ENCODE data around the gene ZBP1. TPM values are rescaled to one million over a fixed set of nuclear protein-coding genes. Genes with fewer than 3 reads are reported as not detected.

Gene ZBP1
- total RNA-seq, 1 experiment from 2014 or later, result 5.2 TPM

DNA sequence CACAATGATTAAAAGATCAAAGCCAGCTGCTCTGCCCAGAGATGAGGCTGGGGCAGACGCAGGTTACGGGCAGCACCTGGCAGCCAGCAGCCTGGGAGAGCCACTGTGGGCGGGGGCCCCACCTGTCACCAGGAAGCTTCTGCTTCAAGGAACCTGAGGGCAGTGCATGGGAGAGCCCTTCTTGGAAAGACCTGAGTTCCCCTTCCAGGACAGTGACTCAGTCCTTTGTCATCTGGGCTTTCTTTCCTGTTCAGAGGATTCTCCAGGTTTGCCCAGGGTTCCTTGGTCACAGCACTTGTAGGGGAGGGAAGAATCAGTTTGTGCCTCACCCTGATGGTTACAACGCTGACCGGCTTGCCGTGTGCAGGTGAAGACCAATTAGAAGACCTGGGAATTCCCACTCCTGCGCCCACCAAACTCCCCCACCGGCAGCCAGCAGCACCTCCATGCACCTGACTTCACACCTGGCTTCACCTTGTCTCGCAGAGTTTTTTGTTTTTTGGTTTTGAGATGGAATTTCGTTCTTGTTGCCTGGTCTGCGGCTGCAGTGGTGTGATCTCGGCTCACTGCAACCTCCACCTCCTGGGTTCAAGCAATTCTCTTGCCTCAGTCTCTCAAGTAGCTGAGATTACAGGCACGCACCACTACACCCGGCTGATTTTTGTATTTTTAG is 2.0 kb downstream of the ZBP1 start:
- DNase-seq (ENCODE audit: low read depth), result peak; percentile 89

DNA sequence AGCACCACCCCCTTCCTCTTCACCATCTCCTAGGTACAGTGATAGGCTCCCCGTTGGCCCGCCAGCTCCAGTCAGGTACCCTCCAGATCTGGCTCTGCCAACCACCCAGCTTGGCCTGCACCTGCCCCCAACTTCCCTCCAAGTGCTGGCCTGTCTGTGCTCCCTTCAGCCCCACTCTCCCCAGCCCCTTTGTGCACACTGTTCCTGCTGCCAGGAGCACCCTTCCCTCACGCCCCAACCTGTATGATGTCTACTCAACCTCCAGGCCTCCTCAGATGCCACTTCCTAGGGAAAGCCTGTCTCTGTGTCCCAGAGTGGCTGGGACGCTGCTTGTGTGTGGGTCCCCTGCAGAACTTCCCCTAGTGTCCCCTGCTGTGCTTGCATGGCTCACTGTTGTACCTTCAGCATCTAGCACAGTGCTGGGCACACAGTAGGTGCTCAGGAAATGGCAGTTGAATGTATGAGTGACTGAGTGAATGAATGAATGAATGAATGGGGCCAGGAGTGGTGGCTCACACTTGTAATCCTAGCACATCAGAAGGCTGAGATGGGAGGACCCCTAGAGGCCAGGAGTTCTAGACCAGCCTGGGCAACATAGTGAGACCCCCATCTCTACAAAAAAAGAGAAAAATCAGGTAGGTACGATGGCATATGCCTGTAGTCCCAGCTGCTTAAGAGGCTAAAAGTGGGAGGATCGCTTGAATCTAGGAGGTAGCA is 3.0 kb downstream of the ZBP1 start:
- no peak for DNase-seq (ENCODE audit: low read depth)

- no peak for DNase-seq (ENCODE audit: low read depth)
Observed at GRCh38 chr20:57616143-57616951, 3.9 kb downstream of the ZBP1 start.

DNA sequence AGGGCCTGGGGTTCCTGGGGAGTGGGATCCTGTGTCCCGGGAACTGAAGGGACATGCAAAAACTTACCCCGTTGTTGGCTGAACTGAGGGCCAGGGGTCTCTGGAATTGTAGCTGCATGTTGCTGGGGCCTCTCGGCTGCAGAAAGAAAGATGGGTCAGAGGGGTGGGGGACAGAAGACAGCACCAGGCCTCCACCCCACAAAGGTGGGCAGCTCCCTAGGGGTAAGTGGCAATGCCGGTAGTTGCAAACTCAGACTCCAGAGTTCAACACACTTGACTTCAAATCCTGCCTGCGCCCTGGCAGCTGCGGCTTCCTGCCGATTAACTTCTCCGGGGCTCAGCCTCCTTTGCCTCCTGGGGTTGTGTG is 4.8 kb downstream of the ZBP1 start:
- DNase-seq (ENCODE audit: low read depth), result no peak

DNA sequence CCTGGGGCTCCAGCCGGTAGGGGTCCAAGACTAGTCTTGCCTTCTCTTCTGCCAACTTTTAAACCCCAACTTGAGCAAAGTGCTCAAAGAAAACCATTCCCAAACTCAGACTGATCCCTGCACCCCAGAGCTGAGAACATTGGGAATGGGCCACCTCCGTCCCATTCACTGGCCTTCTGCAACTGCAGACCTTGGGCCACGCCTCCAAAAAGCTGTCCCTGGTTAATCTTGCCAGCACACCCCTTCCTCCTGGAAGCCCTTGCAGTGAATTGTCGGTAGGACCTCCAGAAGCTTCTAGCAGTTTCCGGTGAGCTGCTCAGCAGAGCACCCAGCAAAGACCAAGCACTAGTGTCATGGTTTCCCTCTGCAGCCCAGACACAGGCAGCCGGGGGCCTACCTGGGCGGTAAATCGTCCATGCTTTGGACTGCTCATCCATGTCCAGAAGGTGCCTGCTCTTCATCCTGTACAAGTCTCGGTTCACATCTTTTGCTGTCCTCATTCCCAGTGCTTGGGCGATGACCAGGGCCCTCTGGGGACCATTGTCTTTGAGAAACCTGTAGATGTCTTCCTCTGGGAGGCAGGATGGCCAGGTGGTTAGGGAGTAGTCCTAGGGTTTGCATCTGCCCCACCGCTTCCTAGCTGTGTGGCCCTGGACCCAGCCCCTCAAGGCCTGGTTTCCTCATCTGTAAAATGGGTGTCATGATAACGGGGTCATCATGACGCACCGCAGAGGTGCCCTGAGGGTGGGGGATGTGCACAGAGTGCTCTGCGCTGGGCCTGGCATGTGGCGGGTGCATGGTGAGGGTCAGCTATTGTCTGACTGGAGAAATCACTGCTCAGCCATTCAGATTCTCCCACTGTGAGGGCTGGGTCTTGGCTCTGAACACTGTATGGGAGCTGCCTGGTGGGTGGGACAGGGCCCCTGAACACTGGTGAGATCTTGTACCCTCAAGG is 5.5 kb downstream of the ZBP1 start:
- no peak for DNase-seq (ENCODE audit: low read depth)

GRCh38 chr20:57613481-57613921 is 6.7 kb downstream of the ZBP1 start:
- no peak for DNase-seq (ENCODE audit: low read depth)

DNA sequence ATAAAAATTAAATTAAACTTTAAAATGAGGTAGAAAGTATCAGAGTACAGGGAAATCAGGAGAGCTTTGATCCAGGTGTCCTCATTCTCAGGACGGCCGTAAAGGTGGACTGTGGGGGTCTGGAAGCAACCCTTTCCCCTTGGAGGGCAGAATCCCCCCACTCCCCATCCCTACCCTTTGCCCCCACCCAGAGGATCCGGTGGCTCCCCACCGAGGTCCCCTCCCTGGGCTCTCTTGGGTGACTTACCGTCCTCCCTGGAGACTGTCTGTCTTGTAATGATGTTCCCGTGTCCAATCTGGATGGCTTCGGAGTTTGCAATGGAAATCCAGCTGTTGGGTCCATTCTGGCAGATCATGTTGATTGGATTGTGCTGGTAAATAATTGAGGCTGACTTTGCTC is 7.3 kb downstream of the ZBP1 start:
- DNase-seq (ENCODE audit: low read depth), result no peak

DNA sequence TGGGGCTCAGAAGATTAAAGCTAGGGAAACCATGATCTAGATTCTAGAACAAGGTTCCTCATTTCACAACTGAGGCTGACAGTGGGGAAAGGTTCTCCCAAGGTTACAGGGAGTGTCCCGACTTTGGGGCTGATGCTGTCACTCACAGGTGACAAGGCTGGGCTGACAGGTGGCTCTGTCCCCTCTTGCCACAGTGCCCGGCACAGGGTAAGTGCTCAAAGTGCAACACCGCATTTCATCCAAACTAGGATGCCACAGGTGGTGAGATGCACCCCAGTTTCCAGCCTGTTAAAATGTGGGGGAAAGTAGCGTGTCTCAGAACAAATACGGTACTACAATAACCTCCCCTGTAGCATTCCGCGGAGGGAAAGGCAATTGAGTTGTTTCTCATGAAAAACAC is 7.8 kb downstream of the ZBP1 start:
- DNase-seq (ENCODE audit: low read depth), result no peak

DNA sequence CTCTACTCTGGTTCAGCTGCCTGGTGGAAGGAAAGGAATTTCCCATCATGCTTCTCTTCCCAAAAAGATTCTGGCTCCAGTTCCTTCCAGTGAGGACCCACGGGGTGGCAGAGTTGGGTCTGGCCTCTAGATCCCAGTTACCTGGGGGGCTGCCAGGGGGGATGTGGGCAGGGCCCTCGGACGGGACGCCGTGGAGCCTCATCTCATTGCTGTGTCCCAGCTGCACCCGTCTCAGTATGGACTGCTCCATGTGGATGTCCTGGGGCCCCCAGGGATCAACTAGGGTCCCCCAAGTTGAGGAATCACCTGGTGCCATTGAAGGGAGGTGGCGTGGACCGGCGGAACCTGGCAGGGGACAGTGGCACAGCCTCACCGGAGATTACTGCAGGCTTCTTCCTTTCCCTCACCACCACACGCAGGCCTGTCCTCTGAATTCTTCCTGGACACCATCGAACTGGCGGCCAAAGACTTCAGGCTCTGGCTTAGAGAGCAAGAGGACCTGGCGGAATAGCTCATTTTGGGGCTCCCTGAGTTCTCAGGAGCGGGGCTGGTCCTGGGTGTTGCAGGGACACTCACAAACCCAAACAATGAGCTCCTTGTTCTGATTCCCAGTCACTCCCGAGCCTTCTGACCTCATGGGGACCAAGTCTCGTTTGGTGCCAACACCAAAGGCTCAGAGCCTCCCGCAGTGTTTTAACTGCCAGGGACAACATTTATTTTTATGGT is 8.5 kb downstream of the ZBP1 start:
- no peak for DNase-seq (ENCODE audit: low read depth)

DNA sequence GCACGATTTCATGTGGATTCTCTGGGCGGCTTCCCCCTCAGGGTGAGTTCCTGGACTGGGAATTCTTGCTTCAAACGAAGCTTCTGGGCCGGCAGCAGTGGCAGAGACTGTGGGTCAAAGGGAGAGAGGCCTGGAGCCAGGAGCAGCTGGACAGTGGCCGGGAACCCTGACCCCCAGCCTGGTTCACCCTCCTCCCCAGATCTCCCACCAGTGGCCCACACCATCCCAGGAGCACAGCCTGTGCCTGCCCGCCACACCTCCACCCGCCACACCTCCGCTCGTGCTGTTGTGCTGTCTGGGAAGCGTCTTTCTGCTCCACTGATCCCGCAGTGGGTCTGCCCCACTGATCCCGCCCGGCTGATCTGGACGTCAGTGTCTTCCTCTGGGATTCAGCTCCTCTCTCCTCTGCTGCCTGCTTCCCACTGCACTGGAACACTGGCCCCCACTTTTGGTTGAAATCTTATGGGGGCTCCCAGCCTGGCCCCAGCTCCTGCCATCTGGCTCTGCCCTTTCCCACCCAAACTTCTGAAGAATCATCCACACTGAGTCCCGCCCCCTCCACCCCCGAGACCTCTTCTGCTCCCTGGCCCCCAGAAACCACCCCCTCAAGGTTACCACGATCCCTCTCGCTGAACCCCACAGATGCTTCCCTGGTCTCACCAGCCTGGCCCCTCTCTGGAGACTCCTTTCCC is 9.8 kb downstream of the ZBP1 start:
- DNase-seq (ENCODE audit: low read depth), result no peak

DNA sequence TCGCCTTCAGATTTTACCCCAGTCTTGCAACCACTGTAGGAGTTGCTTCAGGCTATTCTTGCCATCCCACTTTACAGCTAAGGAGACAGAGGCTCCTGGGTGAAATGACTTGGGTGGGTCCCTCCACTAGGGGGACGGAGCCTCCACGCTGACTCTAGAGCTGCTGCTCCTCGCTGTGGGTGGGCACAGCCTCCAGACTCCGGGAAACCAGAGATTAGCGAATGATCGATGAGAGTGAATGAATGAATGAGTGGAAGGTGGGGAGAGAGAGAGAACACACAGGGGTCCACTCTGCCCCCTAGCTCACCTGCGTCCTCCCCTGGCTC is 10.4 kb downstream of the ZBP1 start:
- no peak for DNase-seq (ENCODE audit: low read depth)

- no peak for DNase-seq (ENCODE audit: low read depth)
Observed at GRCh38 chr20:57609086-57609841, 11.0 kb downstream of the ZBP1 start.

DNA sequence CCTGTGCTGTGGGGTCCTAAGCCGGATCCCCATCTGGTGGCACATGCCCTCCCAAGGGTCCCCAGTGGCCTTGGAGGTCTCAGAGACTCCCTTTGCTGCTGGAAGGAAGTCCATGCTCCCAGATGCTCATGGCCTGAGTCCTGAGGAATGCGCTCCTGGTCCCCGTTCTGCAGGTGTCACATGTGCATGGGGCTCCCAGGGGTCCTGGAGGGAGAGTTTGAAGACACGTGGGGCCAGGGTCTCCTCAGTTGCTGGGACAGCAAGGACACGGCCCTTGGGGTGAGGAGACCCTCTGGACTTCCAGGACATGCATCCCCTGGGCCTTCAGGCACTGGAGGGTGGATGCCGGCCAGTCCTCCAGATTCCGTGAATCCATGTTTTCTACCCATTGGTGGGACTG is 11.7 kb downstream of the ZBP1 start:
- DNase-seq (ENCODE audit: low read depth), result no peak

- DNase-seq (ENCODE audit: low read depth), result no peak
Observed at GRCh38 chr20:57605878-57606277, 14.3 kb downstream of the ZBP1 start.

DNA sequence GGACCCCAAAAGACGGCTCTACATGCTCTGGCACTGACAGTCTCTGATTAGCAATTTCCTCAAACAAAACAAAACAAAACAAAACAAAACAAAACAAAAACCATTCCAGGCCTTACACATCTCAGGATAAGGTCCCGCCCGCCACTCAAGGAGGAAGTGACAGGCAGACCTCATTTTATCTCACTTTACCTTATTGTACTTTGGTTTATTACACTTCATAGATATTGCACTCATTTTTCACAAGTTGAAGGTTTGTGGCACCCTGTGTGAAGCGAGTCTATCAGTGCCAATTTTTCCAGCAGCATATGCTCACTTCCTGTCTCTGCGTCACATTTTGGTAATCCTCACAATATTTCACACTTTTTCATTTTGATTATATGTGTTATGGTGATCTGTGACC is 15.2 kb downstream of the ZBP1 start:
- no peak for DNase-seq (ENCODE audit: low read depth)

DNA sequence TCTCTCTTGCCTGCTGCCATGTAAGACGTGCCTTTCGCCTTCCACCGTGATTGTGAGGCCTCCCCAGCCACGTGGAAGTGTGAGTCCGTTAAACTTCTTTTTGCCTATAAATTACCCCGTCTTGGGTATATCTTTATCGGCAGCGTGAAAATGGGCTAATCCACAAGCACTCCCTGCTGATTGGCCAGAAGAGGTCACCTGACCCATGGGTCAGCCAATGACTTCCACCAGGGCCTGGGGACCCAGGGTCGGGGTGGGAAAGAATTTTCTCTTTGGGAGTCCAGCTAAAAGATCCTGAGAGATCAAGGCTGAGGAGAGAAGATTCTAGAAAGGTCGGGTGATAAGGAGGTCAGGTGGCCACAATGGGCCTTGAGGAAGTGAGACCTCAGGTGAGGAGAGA is 17.1 kb downstream of the ZBP1 start:
- DNase-seq (ENCODE audit: low read depth), result no peak

- DNase-seq (ENCODE audit: low read depth), result no peak
Observed at GRCh38 chr20:57601737-57602136, 18.5 kb downstream of the ZBP1 start.

DNA sequence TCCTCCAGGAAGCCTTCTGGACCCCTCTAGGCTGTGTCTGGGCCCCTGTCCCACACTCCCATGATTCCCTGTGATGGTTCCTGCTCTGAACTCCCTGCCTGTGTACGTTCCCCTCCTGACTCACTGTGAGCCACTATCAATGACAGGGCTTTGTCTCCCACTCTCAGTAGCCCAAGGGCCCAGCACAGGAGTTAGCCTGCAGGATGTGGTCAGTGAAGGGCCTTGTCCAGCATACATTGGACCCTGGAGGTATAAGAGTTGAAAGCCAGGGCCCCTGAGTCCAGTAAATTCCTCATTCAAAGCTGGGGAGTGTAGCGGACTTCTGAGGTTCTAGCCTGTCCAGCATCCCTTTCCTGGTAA is 19.0 kb downstream of the ZBP1 start:
- peak; percentile 79 for DNase-seq (ENCODE audit: low read depth)

GRCh38 chr20:57600320-57601210 is 19.7 kb downstream of the ZBP1 start:
- DNase-seq (ENCODE audit: low read depth), result peak; percentile 45
